Tibial nerve (tissue), 4 donors: Measurements from ENCODE around the gene LRP1. TPM values are rescaled to one million over a fixed set of nuclear protein-coding genes. Genes with fewer than 3 reads are reported as not detected.
A peak's percentile ranks its signal among the peaks of the same experiment; 100 is the strongest.

Experiments used
- DNase-seq, 2 donors: peaks; one replicate each; pipeline ENCODE4 v3.0.0-alpha.2; 2019; ENCODE audit warnings: low spot score in 2 of 2
- H3K27ac ChIP-seq, 4 donors: fragments of 200-600 bp; sonication (generic) in 3 of 4; one replicate each; pipeline ENCODE4 v1.5.1; 2017 to 2019; ENCODE audit warnings: mild to moderate bottlenecking in 1 of 4
- H3K27me3 ChIP-seq, 2 donors: fragments of 200-600 bp; sonication (generic) in 1 of 2; one replicate each; pipeline versions ENCODE4 v1.5.1 to v1.6.0; 2017 to 2019
- H3K36me3 ChIP-seq, 3 donors: fragments of 200-600 bp; sonication (generic); one replicate each; pipeline ENCODE4 v1.5.1; 2018 to 2019
- H3K4me1 ChIP-seq, 4 donors: fragments of 200-600 bp; sonication (generic) in 3 of 4; one replicate each; pipeline ENCODE4 v1.5.1; 2017 to 2019
- H3K4me3 ChIP-seq, 4 donors: fragments of 200-600 bp; sonication (generic) in 3 of 4; one replicate each; pipeline ENCODE4 v1.5.1; 2017 to 2019; ENCODE audit warnings: mild to moderate bottlenecking in 1 of 4, moderate library complexity in 1 of 4
- H3K9me3 ChIP-seq, 4 donors: fragments of 200-600 bp; sonication (generic) in 3 of 4; one replicate each; pipeline ENCODE4 v1.5.1; 2017 to 2019
- CTCF ChIP-seq, 5 experiments: fragments of 200-600 bp in 3 of 5; fragments of 450-650 bp in 2 of 5; sonication (generic) in 3 of 5; IDR thresholded peaks; one replicate each; pipeline ENCODE4 v1.5.1; 2016 to 2019; ENCODE audit warnings: antibody characterized with exemption in 5 of 5, mild to moderate bottlenecking in 3 of 5, moderate library complexity in 2 of 5
- EP300 ChIP-seq, 2 donors: sonication (generic); formaldehyde crosslinking; IDR thresholded peaks; one replicate each; pipeline ENCODE4 v1.6.1; 2017; ENCODE audit warnings: antibody characterized with exemption in 2 of 2, mild to moderate bottlenecking in 1 of 2
- POLR2A ChIP-seq, 2 donors: fragments of 450-650 bp; IDR thresholded peaks; one replicate each; pipeline ENCODE4 v1.6.1; 2017; ENCODE audit warnings: antibody characterized with exemption in 2 of 2, mild to moderate bottlenecking in 2 of 2, moderate library complexity in 2 of 2
- WGBS, 2 donors: methylation state at CpG; one replicate each; pipeline ENCODE4 v1.1.5; 2018; 5-methylcytosine and 5-hydroxymethylcytosine counted together
- total RNA-seq, 4 donors: library from RNA; depleted of rRNA; stranded (reverse); fragments of >200 nt; gene quantifications; one replicate each; pipeline ENCODE4 v1.1.0, GENCODE V29; 2016

LRP1 gene
- total RNA-seq: 100 to 1,000 TPM; 410 to 653 (median 527) TPM

DNA sequence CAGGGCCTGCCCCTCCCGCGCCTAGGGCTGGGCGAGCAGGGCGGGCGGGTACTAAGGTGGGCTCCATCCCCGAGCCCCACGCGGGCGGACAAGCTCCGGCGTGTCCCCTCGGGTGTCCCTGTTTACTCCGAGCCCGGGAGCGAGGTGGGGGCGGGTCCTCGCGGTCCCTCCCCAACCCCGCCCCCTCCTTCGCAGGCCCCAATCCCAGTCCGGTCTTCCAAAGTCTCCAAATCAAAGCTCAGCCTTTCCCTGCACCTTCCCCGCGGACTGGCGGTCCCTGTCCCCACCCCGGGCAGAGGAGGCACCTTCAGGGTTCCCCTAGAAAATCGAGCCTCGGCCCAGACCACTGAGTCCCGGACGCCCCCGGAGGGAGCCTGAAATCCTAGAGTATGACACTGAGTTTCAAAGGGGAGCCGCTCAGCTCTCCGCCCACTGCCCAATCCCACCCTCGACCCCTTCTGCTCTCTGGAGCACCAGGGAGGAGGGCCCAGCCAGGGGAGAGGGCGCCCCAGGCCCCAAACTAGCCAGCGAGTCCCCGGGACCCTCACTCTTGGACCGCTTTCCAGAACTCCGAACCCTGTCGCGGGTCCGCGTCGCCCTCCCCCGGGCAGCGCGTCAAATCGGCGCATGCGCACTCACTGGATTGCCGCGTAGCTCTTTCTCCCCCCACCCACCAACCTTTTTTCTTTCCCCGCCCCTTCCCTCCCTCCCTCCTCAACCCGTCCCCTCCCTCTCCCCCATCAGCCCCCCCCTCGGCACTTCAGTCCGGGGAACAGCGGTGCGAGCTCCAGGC lies at the start of gene LRP1:
LRP1 (plus strand) TSS at position 758 of the 793 bp plus-strand sequence. CDS start 482 bp downstream, outside the sequence.
- H3K9me3 ChIP-seq: no peaks in the 10 kb centered on the region
- WGBS, 2 donors: 0 to 1% methylated on average over 44 to 50 of the region's 57 CpGs
- TF ChIP-seq CTCF (IDR thresholded peaks at IDR 0.05): peak in 1 of 5 experiments; percentile 41
- peak; percentile 88 to 92 for TF ChIP-seq POLR2A (IDR thresholded peaks at IDR 0.05)
- TF ChIP-seq EP300 (IDR thresholded peaks at IDR 0.05): peak; percentile 1 to 95
- H3K27ac ChIP-seq: peak within 1 kb of the TSS; percentile 97 to 99 (median 98)
- no peaks in the 10 kb centered on the region for H3K36me3 ChIP-seq
- H3K27me3 ChIP-seq: no peaks in the 10 kb centered on the region
- H3K4me3 ChIP-seq: peak within 1 kb of the TSS; percentile 73 to 88 (median 78)
- DNase-seq: peak; percentile 73 to 80
- H3K4me1 ChIP-seq: peaks cover 0 to 45% (median 20%) of the 10 kb centered on the region in 4 donors

GRCh38 chr12:57078519-57079404 lies 49.5 kb upstream of the LRP1 start, which contains the start of gene NEMP1:
NEMP1 (minus strand) TSS chr12:57078791; CDS start chr12:57078745, 46 bp downstream.
- peak within 1 kb of the TSS; percentile 59 to 86 (median 78) for H3K4me3 ChIP-seq
- 0 to 1% methylated on average over 39 of the region's 39 CpGs for WGBS, 2 donors
- peak; percentile 94 to 95 for DNase-seq
- H3K27ac ChIP-seq: peak within 1 kb of the TSS; percentile 73 to 91 (median 81)
- TF ChIP-seq POLR2A (IDR thresholded peaks at IDR 0.05): peak in 1 of 2 donors; percentile 48
- peak; percentile 79 to 89 for TF ChIP-seq EP300 (IDR thresholded peaks at IDR 0.05)
- peak in 1 of 5 experiments; percentile 11 for TF ChIP-seq CTCF (IDR thresholded peaks at IDR 0.05)
- H3K9me3 ChIP-seq: no peaks in the 10 kb centered on the region
- no peaks in the 10 kb centered on the region for H3K36me3 ChIP-seq
- no peaks in the 10 kb centered on the region for H3K27me3 ChIP-seq
- peaks cover 0 to 23% (median 7%) of the 10 kb centered on the region in 4 donors for H3K4me1 ChIP-seq

DNA sequence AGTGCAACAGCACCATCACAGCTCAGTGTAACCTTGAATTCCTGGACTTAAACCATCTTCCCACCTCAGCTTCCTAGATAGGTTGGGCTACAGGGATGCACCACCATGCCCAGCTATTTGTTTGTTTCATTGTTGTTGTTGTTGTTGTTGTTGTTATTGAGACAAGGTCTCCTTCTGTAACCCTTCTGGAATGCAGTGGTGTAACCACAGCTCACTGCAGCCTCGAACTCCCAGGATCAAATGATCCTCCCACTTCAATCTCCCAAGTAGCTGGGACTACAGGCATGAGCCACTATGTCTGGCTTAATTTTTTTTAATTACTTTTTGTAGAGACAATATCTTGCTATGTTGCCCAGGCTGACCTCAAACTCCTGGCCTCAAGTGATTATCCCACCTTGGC lies 48.5 kb upstream of the LRP1 start:
- H3K36me3 ChIP-seq: no peaks in the 10 kb centered on the region
- peaks cover 0 to 23% (median 7%) of the 10 kb centered on the region in 4 donors for H3K4me1 ChIP-seq
- no peak for DNase-seq
- peak overlapping the region in 2 of 4 donors; percentile 73 to 91 for H3K27ac ChIP-seq
- no peak overlapping the region for H3K4me3 ChIP-seq
- H3K27me3 ChIP-seq: no peaks in the 10 kb centered on the region
- no peaks in the 10 kb centered on the region for H3K9me3 ChIP-seq
- 41 to 52% methylated on average over 1 of the region's 1 CpG for WGBS, 2 donors
- no peak for TF ChIP-seq POLR2A (IDR thresholded peaks at IDR 0.05)
- no peak for TF ChIP-seq EP300 (IDR thresholded peaks at IDR 0.05)
- no peak for TF ChIP-seq CTCF (IDR thresholded peaks at IDR 0.05)

DNA sequence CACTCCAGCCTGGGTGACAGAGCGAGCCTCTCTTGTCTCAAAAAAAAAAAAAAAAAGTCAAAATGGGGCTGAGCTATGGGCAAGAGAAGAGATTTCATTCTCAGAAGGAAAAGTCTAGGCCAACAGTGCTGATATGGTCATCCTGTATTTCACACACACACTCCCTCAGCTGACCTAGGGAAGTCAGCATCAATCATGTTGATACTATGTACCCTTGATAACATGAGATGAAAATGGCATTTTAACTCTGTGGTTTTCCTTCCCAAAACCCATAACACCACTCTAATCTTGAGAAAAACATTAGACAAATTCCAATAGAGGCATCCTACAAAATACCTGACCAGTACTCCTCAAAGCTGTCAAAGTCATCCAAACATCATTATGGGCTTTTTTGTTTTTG lies 47.4 kb upstream of the LRP1 start:
- WGBS, 2 donors: 100% methylated on average over 1 of the region's 1 CpG
- Histone ChIP-seq H3K4me1 (peaks cover 0 to 28% (median 8%) of the 10 kb centered on the region in 4 donors), H3K9me3 (no peaks in the 10 kb centered on the region), H3K4me3 (no peak overlapping the region), H3K27me3 (no peaks in the 10 kb centered on the region), H3K36me3 (no peaks in the 10 kb centered on the region), H3K27ac (no peak overlapping the region)
- DNase-seq: no peak
- TF ChIP-seq POLR2A (IDR thresholded peaks at IDR 0.05) (no peak), EP300 (IDR thresholded peaks at IDR 0.05) (no peak)

GRCh38 chr12:57085999-57086492 lies 42.2 kb upstream of the LRP1 start:
- no peaks in the 10 kb centered on the region for H3K27me3 ChIP-seq
- TF ChIP-seq EP300 (IDR thresholded peaks at IDR 0.05) (no peak), CTCF (IDR thresholded peaks at IDR 0.05) (no peak), POLR2A (IDR thresholded peaks at IDR 0.05) (no peak)
- peaks cover 0 to 22% (median 12%) of the 10 kb centered on the region in 4 donors for H3K4me1 ChIP-seq
- peak overlapping the region; percentile 64 to 92 (median 78) for H3K4me3 ChIP-seq
- 6 to 7% methylated on average over 12 of the region's 12 CpGs for WGBS, 2 donors
- peak in 1 of 2 donors; percentile 26 for DNase-seq
- peaks cover 0 to 4% (median 0%) of the 10 kb centered on the region in 3 donors for H3K36me3 ChIP-seq
- peak overlapping the region; percentile 98 to 100 (median 99) for H3K27ac ChIP-seq
- H3K9me3 ChIP-seq: no peaks in the 10 kb centered on the region
